GM12873 (cell line): Measurements from ENCODE around the gene BCL6B.

Experiments
- TF ChIP-seq, protein P1 (sequence below): IDR thresholded peaks from 2 replicates; pipeline ENCODE4 v1.5.1; 2012; ENCODE audit warnings: low read depth, mild to moderate bottlenecking, moderate library complexity, low read length, control low read depth; ENCODE audit not compliant: insufficient read depth; ENCODE audit errors: missing control alignments

Gene BCL6B

DNA sequence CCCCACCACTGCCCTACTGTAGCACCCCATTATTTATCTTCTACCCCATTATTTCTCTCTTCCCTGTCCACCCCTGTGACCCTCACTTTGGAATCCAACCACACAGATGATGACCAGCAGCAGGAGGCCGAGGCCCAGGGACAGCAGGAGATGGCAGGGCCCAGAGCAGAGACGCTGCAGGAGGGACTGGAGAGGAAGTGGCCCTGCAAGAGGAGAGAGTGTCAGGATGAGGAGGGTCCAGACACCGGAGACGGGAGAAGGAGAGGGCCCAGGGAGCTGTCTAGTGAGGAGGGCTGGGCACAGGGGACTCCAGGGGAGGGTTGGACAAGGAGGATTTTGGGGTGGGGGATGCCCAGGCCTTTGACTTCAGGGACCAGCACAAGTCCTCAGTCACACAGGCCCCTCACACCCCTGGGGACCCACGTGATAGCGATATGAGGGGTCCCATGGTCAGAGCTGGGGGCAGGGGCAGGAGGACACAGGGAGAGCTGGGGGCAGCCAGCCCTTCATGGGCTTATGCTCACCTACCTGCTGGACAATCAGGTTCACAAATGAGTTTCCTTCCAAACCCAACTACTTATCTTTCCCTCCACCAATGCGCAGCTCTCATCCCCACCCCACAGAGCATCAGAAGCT is 55.2 kb downstream of the BCL6B start:
- TF ChIP-seq, protein P1, sequence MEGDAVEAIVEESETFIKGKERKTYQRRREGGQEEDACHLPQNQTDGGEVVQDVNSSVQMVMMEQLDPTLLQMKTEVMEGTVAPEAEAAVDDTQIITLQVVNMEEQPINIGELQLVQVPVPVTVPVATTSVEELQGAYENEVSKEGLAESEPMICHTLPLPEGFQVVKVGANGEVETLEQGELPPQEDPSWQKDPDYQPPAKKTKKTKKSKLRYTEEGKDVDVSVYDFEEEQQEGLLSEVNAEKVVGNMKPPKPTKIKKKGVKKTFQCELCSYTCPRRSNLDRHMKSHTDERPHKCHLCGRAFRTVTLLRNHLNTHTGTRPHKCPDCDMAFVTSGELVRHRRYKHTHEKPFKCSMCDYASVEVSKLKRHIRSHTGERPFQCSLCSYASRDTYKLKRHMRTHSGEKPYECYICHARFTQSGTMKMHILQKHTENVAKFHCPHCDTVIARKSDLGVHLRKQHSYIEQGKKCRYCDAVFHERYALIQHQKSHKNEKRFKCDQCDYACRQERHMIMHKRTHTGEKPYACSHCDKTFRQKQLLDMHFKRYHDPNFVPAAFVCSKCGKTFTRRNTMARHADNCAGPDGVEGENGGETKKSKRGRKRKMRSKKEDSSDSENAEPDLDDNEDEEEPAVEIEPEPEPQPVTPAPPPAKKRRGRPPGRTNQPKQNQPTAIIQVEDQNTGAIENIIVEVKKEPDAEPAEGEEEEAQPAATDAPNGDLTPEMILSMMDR: no peak

DNA sequence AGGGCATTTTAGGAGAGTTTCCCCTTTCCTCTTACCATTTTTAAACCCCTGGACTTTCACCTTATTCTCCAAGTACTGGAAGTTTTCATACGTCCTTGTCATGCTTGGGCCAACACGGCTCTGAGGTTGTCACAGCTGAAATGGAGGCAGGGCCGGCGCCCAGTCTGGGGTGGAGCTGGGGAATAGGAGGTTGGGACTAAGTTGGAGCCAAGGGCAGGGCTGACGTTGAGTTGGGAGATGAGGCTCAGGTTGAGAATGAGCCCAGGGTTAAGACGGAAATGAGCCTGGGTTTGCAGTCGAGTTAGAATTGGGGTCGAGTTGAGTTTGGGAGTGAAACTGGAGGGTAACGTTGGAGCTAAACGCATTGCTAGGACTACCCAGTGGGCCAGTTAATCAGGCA is 55.9 kb downstream of the BCL6B start:
- TF ChIP-seq, protein P1: no peak
